HG03520 (cell line): ENCODE results near the gene PACSIN2.

Source experiments
- ATAC-seq: cut with Tn5 transposase; IDR thresholded peaks from one replicate; pipeline ENCODE4 v1.9.1; 2021; ENCODE audit warnings: mild to moderate bottlenecking, moderate library complexity; ENCODE audit not compliant: unreplicated experiment

Gene PACSIN2

GRCh38 chr22:42836026-42836425, 178.9 kb downstream of the PACSIN2 start:
- no peak for ATAC-seq

- no peak for ATAC-seq
These were observed 180.6 kb downstream of the PACSIN2 start for GRCh38 chr22:42834177-42834949.

- no peak for ATAC-seq
These were observed 181.8 kb downstream of the PACSIN2 start for GRCh38 chr22:42833104-42833503.

- no peak for ATAC-seq
These were observed 183.2 kb downstream of the PACSIN2 start for GRCh38 chr22:42831712-42832111.

- no peak for ATAC-seq
These were observed 184.8 kb downstream of the PACSIN2 start for GRCh38 chr22:42830161-42830560.

GRCh38 chr22:42829302-42829701, 185.6 kb downstream of the PACSIN2 start:
- ATAC-seq: no peak

DNA sequence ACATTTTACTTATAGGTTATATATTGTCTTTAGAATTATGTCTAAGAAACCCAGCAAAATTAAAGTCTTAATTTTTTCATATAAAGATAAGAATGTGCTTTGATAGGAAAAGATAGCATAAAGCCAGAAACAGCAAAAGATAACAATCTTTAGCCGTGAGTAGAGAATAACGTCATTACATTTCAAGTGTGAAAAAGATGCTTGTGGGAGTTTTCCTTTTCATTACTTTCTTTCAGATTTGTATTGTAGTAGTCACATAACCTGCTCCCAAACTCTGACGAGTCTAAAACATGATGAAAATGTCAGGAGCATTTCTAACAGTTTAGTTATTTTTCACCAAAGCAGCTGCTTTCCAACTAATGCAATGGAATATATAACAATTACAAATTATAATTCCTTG, 189.2 kb downstream of the PACSIN2 start:
- no peak for ATAC-seq

- ATAC-seq: no peak
These were observed 193.6 kb downstream of the PACSIN2 start for GRCh38 chr22:42821386-42821785.

- ATAC-seq: no peak
These were observed 194.7 kb downstream of the PACSIN2 start for GRCh38 chr22:42820045-42820763.
